ENCODE data around the gene HOXB9. TPM values are rescaled to one million over a fixed set of nuclear protein-coding genes. Genes with fewer than 3 reads are reported as not detected.

HOXB9 gene
- total and polyA plus RNA-seq, 10 of the 15 experiments (the other 5 are each of a cell fraction or from before 2014, with no cell fraction given) = 0.01 to 0.49 (median 0.09) TPM; not detected in 5

- CTCF ChIA-PET = interaction anchor here (1.0 to 2.3 kb wide), 2 partner anchors 85 to 314 kb away, joined by 4 to 10 read pairs; no protein-coding TSS in a partner anchor
- BruUV-seq (replicated peaks) = no TSS peak
- intact Hi-C loops (cut with micrococcal nuclease; ENCODE audit: unreplicated experiment) (no loop called here), in situ Hi-C loops (cut with MboI) (no loop called here)
- ATAC-seq = peak; percentile 6
- Histone ChIP-seq H2AFZ (ENCODE audit: control insufficient read depth, low read depth, low read length) (peak overlapping the region; percentile 66), H4K20me1 (ENCODE audit: control insufficient read depth, insufficient read depth) (no peaks in the 10 kb centered on the region), H3K27ac (ENCODE audit: control insufficient read depth, insufficient read depth) (peak overlapping the region; percentile 57; the same call in 1 of the 2 replicates), H3K36me3 (ENCODE audit: control insufficient read depth in 2 of 2, insufficient read depth in 2 of 2, low read length in 1 of 2) (no peaks in the 10 kb centered on the region), H3K4me2 (ENCODE audit: control insufficient read depth, insufficient read depth) (peak overlapping the region; percentile 92), H3K4me3 (peak overlapping the region; percentile 73), H3K9ac (ENCODE audit: control insufficient read depth, insufficient read depth, low read length) (peak overlapping the region; percentile 77), H3K79me2 (ENCODE audit: control insufficient read depth, insufficient read depth, low read length) (peaks cover 7% of the 10 kb centered on the region), H3K27me3 (replicated peaks in 1 of 2; ENCODE audit: control insufficient read depth in 2 of 2, insufficient read depth in 2 of 2, low read length in 1 of 2) (no peaks in the 10 kb centered on the region), H3K4me1 (ENCODE audit: control insufficient read depth, insufficient read depth, low read length) (peaks cover 21% of the 10 kb centered on the region), H3K9me3 (replicated peaks; ENCODE audit: control insufficient read depth, insufficient read depth, low read length) (no peaks in the 10 kb centered on the region)
- TF ChIP-seq USF1 (IDR thresholded peaks at IDR 0.05; ENCODE audit: borderline replicate concordance, extremely low read length, insufficient read depth, low read depth, low read length) (peak; percentile 27), BHLHE40 (IDR thresholded peaks at IDR 0.05; ENCODE audit: borderline replicate concordance in 1 of 2, low read depth in 2 of 2, low read length in 1 of 2) (peak; percentile 81 to 92), EGR1 (IDR thresholded peaks at IDR 0.05; ENCODE audit: borderline replicate concordance in 1 of 2, low read depth in 2 of 2, low read length in 2 of 2) (peak in 1 of 2 experiments; percentile 54; a peak in 2 of 3 replicates), CBX5 (IDR thresholded peaks at IDR 0.05; ENCODE audit: low read depth) (no peak), CEBPZ (IDR thresholded peaks at IDR 0.05; ENCODE audit: low read depth, low read length) (no peak)
- POLR2A ChIA-PET = interaction anchor here (0.6 to 1.0 kb wide), 4 partner anchors 55 to 530 kb away, joined by 3 to 5 read pairs (median 3); partner anchors contain the start of gene NFE2L1
- RAD21 ChIA-PET (ENCODE audit: unreplicated experiment) = interaction anchor here (0.7 to 2.3 kb wide), 7 partner anchors 16 to 241 kb away, joined by 3 to 8 read pairs (median 4); no protein-coding TSS in a partner anchor
- SMC1A ChIA-PET (ENCODE audit: uncharacterized antibody, unreplicated experiment) = interaction anchor here (1.1 to 2.7 kb wide), 4 partner anchors 31 to 225 kb away, joined by 3 to 6 read pairs (median 6); no protein-coding TSS in a partner anchor
- DNase-seq (ENCODE audit: low read depth, low spot score) = no peak
- no peak for FAIRE-seq
- WGBS (ENCODE audit: insufficient coverage, insufficient replicate concordance, low lambda C conversion rate, missing lambda C conversion rate) = 2% methylated on average over 19 of the region's 19 CpGs
These were observed 48.7 kb downstream of the HOXB9 start for GRCh38 chr17:48577330-48577945.
